ENCODE data around the gene TRPV2. TPM values are rescaled to one million over a fixed set of nuclear protein-coding genes. Genes with fewer than 3 reads are reported as not detected.
"Not testable (repeated sequence)": the region's sequence is repeated elsewhere in the genome, so short reads cannot be mapped to it uniquely, and the experiment has no call there.

TRPV2 gene
- total and polyA plus RNA-seq, 2 of the 4 experiments (the other 2 are of a cell fraction) = 30.8 to 32.8 TPM

- H2BK5ac ChIP-seq (ENCODE audit: low read depth, low read length, poor library complexity, severe bottlenecking); DNase-seq; H3K23ac ChIP-seq (ENCODE audit: low read depth, low read length); dilution Hi-C loops (cut with HindIII; ENCODE audit: low sequenced_read_pairs, unreplicated experiment); H2AK5ac ChIP-seq (ENCODE audit: low read depth, low read length); H2BK15ac ChIP-seq (ENCODE audit: low read depth, low read length); CTCF ChIA-PET; ATAC-seq (ENCODE audit: low read depth); H3K4ac ChIP-seq (ENCODE audit: low read depth, low read length); H4K91ac ChIP-seq (ENCODE audit: insufficient read depth, low read depth, low read length); H4K5ac ChIP-seq (ENCODE audit: low read depth, low read length); H3K36me3 ChIP-seq (ENCODE audit: control insufficient read depth, insufficient read depth, low read length); intact Hi-C loops (cut with micrococcal nuclease); H3K27me3 ChIP-seq (ENCODE audit: control insufficient read depth, insufficient read depth, low read length); H2BK20ac ChIP-seq (ENCODE audit: low read depth, low read length); H3K9me1 ChIP-seq (ENCODE audit: insufficient read depth, low read length); POLR2A ChIA-PET (ENCODE audit: unreplicated experiment); H3K4me1 ChIP-seq (ENCODE audit: control insufficient read depth, insufficient read depth, low read length); H2BK120ac ChIP-seq (ENCODE audit: low read depth, low read length); H3K18ac ChIP-seq (ENCODE audit: low read depth, low read length); H3K56ac ChIP-seq (ENCODE audit: extremely low read depth, insufficient read depth, low read length); H2AFZ ChIP-seq (replicated peaks; ENCODE audit: low read length, poor library complexity); H3K79me1 ChIP-seq (ENCODE audit: low read depth in 1 of 2, low read length in 2 of 2); H3K4me3 ChIP-seq (ENCODE audit: insufficient read depth, low read depth, low read length); H3K27ac ChIP-seq (ENCODE audit: insufficient read depth, low read length); H3K9me3 ChIP-seq (ENCODE audit: control insufficient read depth, insufficient read depth, low read length); H3K9ac ChIP-seq (ENCODE audit: low read depth, low read length); BruUV-seq (replicated peaks); H4K8ac ChIP-seq (ENCODE audit: low read depth in 2 of 2, low read length in 2 of 2); H3K14ac ChIP-seq (replicated peaks; ENCODE audit: low read depth, low read length); H3K4me2 ChIP-seq (ENCODE audit: low read depth, low read length); H2AK9ac ChIP-seq (replicated peaks; ENCODE audit: low read depth, low read length, poor library complexity); H4K20me1 ChIP-seq (ENCODE audit: insufficient read depth, low read length); in situ Hi-C loops (cut with MboI; ENCODE audit: low sequenced_read_pairs): not testable (repeated sequence)
- WGBS, 2 experiments (ENCODE audit: extremely low coverage in 2 of 2, insufficient read length in 1 of 2) = 100% methylated on average over 4 of the region's 11 CpGs; no CpG with 5 or more reads in 1 of the 2 experiments
Observed at GRCh38 chr17:16392491-16392890, 22.9 kb upstream of the TRPV2 start.

GRCh38 chr17:16395887-16396286 lies 19.5 kb upstream of the TRPV2 start:
- H3K14ac ChIP-seq (replicated peaks; ENCODE audit: low read depth, low read length); BruUV-seq (replicated peaks); H3K27ac ChIP-seq (ENCODE audit: insufficient read depth, low read length); H2BK5ac ChIP-seq (ENCODE audit: low read depth, low read length, poor library complexity, severe bottlenecking); H2BK120ac ChIP-seq (ENCODE audit: low read depth, low read length); H3K23ac ChIP-seq (ENCODE audit: low read depth, low read length); H3K36me3 ChIP-seq (ENCODE audit: control insufficient read depth, insufficient read depth, low read length); H3K18ac ChIP-seq (ENCODE audit: low read depth, low read length); H3K9me3 ChIP-seq (ENCODE audit: control insufficient read depth, insufficient read depth, low read length); H3K56ac ChIP-seq (ENCODE audit: extremely low read depth, insufficient read depth, low read length); H4K8ac ChIP-seq (ENCODE audit: low read depth in 2 of 2, low read length in 2 of 2); H4K91ac ChIP-seq (ENCODE audit: insufficient read depth, low read depth, low read length); dilution Hi-C loops (cut with HindIII; ENCODE audit: low sequenced_read_pairs, unreplicated experiment); H3K27me3 ChIP-seq (ENCODE audit: control insufficient read depth, insufficient read depth, low read length); H2AK5ac ChIP-seq (ENCODE audit: low read depth, low read length); H2AFZ ChIP-seq (replicated peaks; ENCODE audit: low read length, poor library complexity); H4K5ac ChIP-seq (ENCODE audit: low read depth, low read length); ATAC-seq (ENCODE audit: low read depth); intact Hi-C loops (cut with micrococcal nuclease); H3K9ac ChIP-seq (ENCODE audit: low read depth, low read length); H2BK20ac ChIP-seq (ENCODE audit: low read depth, low read length); H2BK15ac ChIP-seq (ENCODE audit: low read depth, low read length); H3K4ac ChIP-seq (ENCODE audit: low read depth, low read length); H3K4me3 ChIP-seq (ENCODE audit: insufficient read depth, low read depth, low read length); H2AK9ac ChIP-seq (replicated peaks; ENCODE audit: low read depth, low read length, poor library complexity); H3K9me1 ChIP-seq (ENCODE audit: insufficient read depth, low read length); POLR2A ChIA-PET (ENCODE audit: unreplicated experiment); H3K79me1 ChIP-seq (ENCODE audit: low read depth in 1 of 2, low read length in 2 of 2); H3K4me2 ChIP-seq (ENCODE audit: low read depth, low read length); CTCF ChIA-PET; in situ Hi-C loops (cut with MboI; ENCODE audit: low sequenced_read_pairs); H4K20me1 ChIP-seq (ENCODE audit: insufficient read depth, low read length); DNase-seq; H3K4me1 ChIP-seq (ENCODE audit: control insufficient read depth, insufficient read depth, low read length): not testable (repeated sequence)
- WGBS, 2 experiments (ENCODE audit: extremely low coverage in 2 of 2, insufficient read length in 1 of 2) = no CpG with 5 or more reads among the region's 4 CpGs

All from IMR-90 (cell line).